Panc1 (cell line): ENCODE results near the gene MS4A18. TPM values are rescaled to one million over a fixed set of nuclear protein-coding genes. Genes with fewer than 3 reads are reported as not detected.

Experiments
- ATAC-seq: fragments of 200-7000 bp; cut with Tn5 transposase; 2 replicates; pipeline ENCODE4 v1.9.1; 2020; ENCODE audit warnings: mild to moderate bottlenecking, moderate library complexity
- BruUV-seq: library from RNA; stranded (reverse); fragments of 400-500 nt; replicated peaks from 2 replicates; lab custom pipeline; 2021; lab: Mats Ljungman, UMichigan
- CTCF ChIA-PET: fragments of 300-600 bp; sonication (Branson Sonifier 250); formaldehyde crosslinking; loops from one replicate; lab custom pipeline; 2022; ENCODE audit warnings: antibody characterized with exemption; lab: Charles Lee
- POLR2A ChIA-PET: fragments of 300-600 bp; sonication (Branson Sonifier 250); formaldehyde crosslinking; loops from one replicate; lab custom pipeline; 2022; ENCODE audit warnings: antibody characterized with exemption; lab: Charles Lee
- DNase-seq: peaks from one replicate; pipeline ENCODE4 v3.0.0-alpha.2; 2010; ENCODE audit warnings: low read depth, low spot score
- H3K27ac ChIP-seq: 2 replicates; pipeline ENCODE4 v1.5.1; 2011; ENCODE audit warnings: mild to moderate bottlenecking, low read length, inconsistent platforms
- H3K27me3 ChIP-seq: fragments of 200-500 bp; sonication (Bioruptor generic); 2 replicates; pipeline ENCODE4 v1.6.0; 2014; ENCODE audit warnings: low read length, inconsistent platforms; ENCODE audit not compliant: control insufficient read depth, insufficient read depth
- H3K36me3 ChIP-seq: fragments of 200-500 bp; sonication (Bioruptor generic); 2 replicates; pipeline ENCODE4 v1.5.1; 2014; ENCODE audit warnings: inconsistent platforms, mild to moderate bottlenecking, low read length, moderate library complexity; ENCODE audit not compliant: control insufficient read depth, insufficient read depth
- H3K4me1 ChIP-seq: 2 replicates; pipeline ENCODE4 v1.5.1; 2011; ENCODE audit warnings: inconsistent platforms, mild to moderate bottlenecking, low read length, moderate library complexity; ENCODE audit not compliant: control insufficient read depth, insufficient read depth
- H3K4me3 ChIP-seq, 2 experiments: 2 replicates each; pipeline ENCODE4 v1.5.1; 2011 to 2012; ENCODE audit warnings: low read depth in 2 of 2, low read length in 2 of 2, mild to moderate bottlenecking in 2 of 2, inconsistent platforms in 1 of 2, moderate library complexity in 1 of 2
- H3K9me3 ChIP-seq: fragments of 200-500 bp; sonication (Bioruptor generic); 2 replicates; pipeline ENCODE4 v1.5.1; 2014; ENCODE audit warnings: low read depth, mild to moderate bottlenecking, inconsistent platforms, low read length, moderate library complexity; ENCODE audit not compliant: control insufficient read depth, insufficient read depth
- POLR2AphosphoS5 ChIP-seq: IDR thresholded peaks from 2 replicates; pipeline ENCODE4 v1.6.1; 2012; ENCODE audit warnings: mild to moderate bottlenecking, low read depth, low read length, moderate library complexity
- SIN3A ChIP-seq: IDR thresholded peaks from 2 replicates; pipeline ENCODE4 v1.6.1; 2012; ENCODE audit warnings: low read depth, mild to moderate bottlenecking, low read length, moderate library complexity, borderline replicate concordance; ENCODE audit not compliant: insufficient read depth
- TCF7L2 ChIP-seq: IDR thresholded peaks from 2 replicates; pipeline ENCODE4 v1.6.1; 2011; ENCODE audit warnings: mild to moderate bottlenecking, low read depth, low read length, inconsistent platforms
- in situ Hi-C: cut with HindIII; loops from 2 replicates; pipeline ENCODE4 v1.10.0; 2016; ENCODE audit warnings: low sequenced_read_pairs, low pct_unique_long_range_greater_than_20kb
- intact Hi-C: fragments of 100-400 bp; cut with micrococcal nuclease; formaldehyde crosslinking; loops from one replicate; pipeline ENCODE4 v1.10.0; 2022; ENCODE audit not compliant: unreplicated experiment
- total RNA-seq: library from RNA; stranded (reverse); gene quantifications from one replicate; pipeline ENCODE4 v1.2.1, GENCODE V29; 2021; ENCODE audit not compliant: unreplicated experiment
- TF ChIP-seq, protein P1 (sequence below): fragments of 450-650 bp; IDR thresholded peaks from 2 replicates; pipeline ENCODE4 v1.5.1; 2017; ENCODE audit warnings: mild to moderate bottlenecking
- TF ChIP-seq, protein P2 (sequence below), 2 experiments: IDR thresholded peaks; 2 replicates each; pipeline ENCODE4 v1.6.1; 2011 to 2012; ENCODE audit warnings: low read depth in 2 of 2, control low read depth in 1 of 2, low read length in 1 of 2, mild to moderate bottlenecking in 1 of 2, moderate library complexity in 1 of 2; ENCODE audit not compliant: insufficient read depth in 1 of 2

MS4A18 gene
- total RNA-seq, 1 experiment from 2014 or later, result not detected

DNA sequence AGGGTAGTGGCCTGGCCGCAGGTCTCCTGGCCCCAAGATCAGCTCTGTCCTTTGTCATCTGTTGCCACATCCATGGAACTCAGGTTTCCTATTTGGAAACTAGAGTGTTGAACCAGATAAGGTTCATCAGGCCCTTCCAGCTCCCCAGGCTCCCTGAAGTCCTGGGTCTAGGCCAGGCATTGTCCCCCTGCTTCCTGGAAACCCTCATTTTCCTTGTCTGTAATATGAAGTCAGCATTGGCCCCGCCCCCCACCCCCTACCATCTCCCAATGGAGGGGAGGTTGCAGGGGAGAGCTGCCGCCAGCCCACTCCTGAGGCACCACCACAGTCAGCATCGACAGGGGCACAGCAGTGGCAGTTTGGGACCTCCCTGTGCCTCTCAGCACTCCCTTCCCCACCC is 51.6 kb downstream of the MS4A18 start:
- no peak overlapping the region for H3K27ac ChIP-seq
- no TSS peak for BruUV-seq
- H3K9me3 ChIP-seq, result no peaks in the 10 kb centered on the region
- intact Hi-C loops (loop anchor here (5.0 kb wide), 2 partner anchors 46 to 111 kb away; no protein-coding TSS in a partner anchor), in situ Hi-C loops (no loop called here)
- no peaks in the 10 kb centered on the region for H3K4me1 ChIP-seq
- H3K27me3 ChIP-seq, result no peaks in the 10 kb centered on the region
- DNase-seq (no peak), ATAC-seq (no peak)
- H3K36me3 ChIP-seq, result no peaks in the 10 kb centered on the region
- POLR2A ChIA-PET, result no interaction called here
- no peak overlapping the region for H3K4me3 ChIP-seq
- TF ChIP-seq TCF7L2, result no peak
- TF ChIP-seq, protein P1, sequence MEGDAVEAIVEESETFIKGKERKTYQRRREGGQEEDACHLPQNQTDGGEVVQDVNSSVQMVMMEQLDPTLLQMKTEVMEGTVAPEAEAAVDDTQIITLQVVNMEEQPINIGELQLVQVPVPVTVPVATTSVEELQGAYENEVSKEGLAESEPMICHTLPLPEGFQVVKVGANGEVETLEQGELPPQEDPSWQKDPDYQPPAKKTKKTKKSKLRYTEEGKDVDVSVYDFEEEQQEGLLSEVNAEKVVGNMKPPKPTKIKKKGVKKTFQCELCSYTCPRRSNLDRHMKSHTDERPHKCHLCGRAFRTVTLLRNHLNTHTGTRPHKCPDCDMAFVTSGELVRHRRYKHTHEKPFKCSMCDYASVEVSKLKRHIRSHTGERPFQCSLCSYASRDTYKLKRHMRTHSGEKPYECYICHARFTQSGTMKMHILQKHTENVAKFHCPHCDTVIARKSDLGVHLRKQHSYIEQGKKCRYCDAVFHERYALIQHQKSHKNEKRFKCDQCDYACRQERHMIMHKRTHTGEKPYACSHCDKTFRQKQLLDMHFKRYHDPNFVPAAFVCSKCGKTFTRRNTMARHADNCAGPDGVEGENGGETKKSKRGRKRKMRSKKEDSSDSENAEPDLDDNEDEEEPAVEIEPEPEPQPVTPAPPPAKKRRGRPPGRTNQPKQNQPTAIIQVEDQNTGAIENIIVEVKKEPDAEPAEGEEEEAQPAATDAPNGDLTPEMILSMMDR, result no peak
- TF ChIP-seq SIN3A, result no peak
- TF ChIP-seq POLR2AphosphoS5, result no peak
- TF ChIP-seq, protein P2, sequence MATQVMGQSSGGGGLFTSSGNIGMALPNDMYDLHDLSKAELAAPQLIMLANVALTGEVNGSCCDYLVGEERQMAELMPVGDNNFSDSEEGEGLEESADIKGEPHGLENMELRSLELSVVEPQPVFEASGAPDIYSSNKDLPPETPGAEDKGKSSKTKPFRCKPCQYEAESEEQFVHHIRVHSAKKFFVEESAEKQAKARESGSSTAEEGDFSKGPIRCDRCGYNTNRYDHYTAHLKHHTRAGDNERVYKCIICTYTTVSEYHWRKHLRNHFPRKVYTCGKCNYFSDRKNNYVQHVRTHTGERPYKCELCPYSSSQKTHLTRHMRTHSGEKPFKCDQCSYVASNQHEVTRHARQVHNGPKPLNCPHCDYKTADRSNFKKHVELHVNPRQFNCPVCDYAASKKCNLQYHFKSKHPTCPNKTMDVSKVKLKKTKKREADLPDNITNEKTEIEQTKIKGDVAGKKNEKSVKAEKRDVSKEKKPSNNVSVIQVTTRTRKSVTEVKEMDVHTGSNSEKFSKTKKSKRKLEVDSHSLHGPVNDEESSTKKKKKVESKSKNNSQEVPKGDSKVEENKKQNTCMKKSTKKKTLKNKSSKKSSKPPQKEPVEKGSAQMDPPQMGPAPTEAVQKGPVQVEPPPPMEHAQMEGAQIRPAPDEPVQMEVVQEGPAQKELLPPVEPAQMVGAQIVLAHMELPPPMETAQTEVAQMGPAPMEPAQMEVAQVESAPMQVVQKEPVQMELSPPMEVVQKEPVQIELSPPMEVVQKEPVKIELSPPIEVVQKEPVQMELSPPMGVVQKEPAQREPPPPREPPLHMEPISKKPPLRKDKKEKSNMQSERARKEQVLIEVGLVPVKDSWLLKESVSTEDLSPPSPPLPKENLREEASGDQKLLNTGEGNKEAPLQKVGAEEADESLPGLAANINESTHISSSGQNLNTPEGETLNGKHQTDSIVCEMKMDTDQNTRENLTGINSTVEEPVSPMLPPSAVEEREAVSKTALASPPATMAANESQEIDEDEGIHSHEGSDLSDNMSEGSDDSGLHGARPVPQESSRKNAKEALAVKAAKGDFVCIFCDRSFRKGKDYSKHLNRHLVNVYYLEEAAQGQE (IDR thresholded peaks at IDR 0.05; ENCODE audit: insufficient read depth in 1 of 2, low read depth in 2 of 2, low read length in 1 of 2), result no peak
- CTCF ChIA-PET, result interaction anchor here (2.3 kb wide), 1 partner anchor 112 kb away, joined by 20 read pairs; no protein-coding TSS in a partner anchor

DNA sequence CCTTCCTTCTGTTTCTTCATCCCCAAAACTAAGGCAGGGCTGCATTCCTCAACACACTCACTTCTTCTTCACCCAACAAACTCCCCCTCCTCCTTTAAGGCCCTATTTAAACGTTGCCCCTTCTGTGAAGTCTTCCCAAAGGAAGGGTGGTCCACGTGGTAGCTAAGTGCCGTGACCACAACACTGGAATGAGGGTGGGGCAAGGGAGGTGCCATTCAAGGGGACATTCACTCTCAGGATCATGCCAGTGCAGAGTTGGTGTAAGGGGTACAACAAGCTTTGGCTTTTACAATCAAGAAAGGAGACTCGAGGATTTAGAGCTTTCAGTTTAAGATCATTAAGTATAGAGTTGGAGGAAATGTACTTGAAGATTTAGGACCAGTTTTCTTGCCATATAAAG is 52.6 kb downstream of the MS4A18 start:
- in situ Hi-C loops (no loop called here), intact Hi-C loops (loop anchor here (5.0 kb wide), 2 partner anchors 45 to 110 kb away; no protein-coding TSS in a partner anchor)
- Histone ChIP-seq H3K27ac (no peak overlapping the region), H3K4me3 (no peak overlapping the region), H3K4me1 (no peaks in the 10 kb centered on the region), H3K9me3 (no peaks in the 10 kb centered on the region), H3K27me3 (no peaks in the 10 kb centered on the region), H3K36me3 (no peaks in the 10 kb centered on the region)
- POLR2A ChIA-PET, result no interaction called here
- ATAC-seq (no peak), DNase-seq (no peak)
- BruUV-seq, result no TSS peak
- CTCF ChIA-PET, result interaction anchor here (0.9 kb wide), 1 partner anchor 128 kb away, joined by 3 read pairs; no protein-coding TSS in a partner anchor
- TF ChIP-seq TCF7L2 (no peak), POLR2AphosphoS5 (no peak), SIN3A (no peak)
- TF ChIP-seq, protein P1, result no peak
- TF ChIP-seq, protein P2 (IDR thresholded peaks at IDR 0.05; ENCODE audit: insufficient read depth in 1 of 2, low read depth in 2 of 2, low read length in 1 of 2), result no peak
